HG03439 (cell line): ENCODE measurements around the gene TMSB4X.

ENCODE experiments used
- ATAC-seq: cut with Tn5 transposase; IDR thresholded peaks from one replicate; pipeline ENCODE4 v1.9.1; 2021; ENCODE audit warnings: mild to moderate bottlenecking, moderate library complexity; ENCODE audit not compliant: unreplicated experiment

TMSB4X gene

GRCh38 chrX:12993826-12994225 is 18.9 kb downstream of the TMSB4X start:
- ATAC-seq = no peak

- no peak for ATAC-seq
These were observed 19.4 kb downstream of the TMSB4X start for GRCh38 chrX:12994321-12994720.

GRCh38 chrX:12996934-12997435 is 22.1 kb downstream of the TMSB4X start:
- no peak for ATAC-seq

- ATAC-seq = no peak
These were observed 23.2 kb downstream of the TMSB4X start for GRCh38 chrX:12997906-12998687.

- ATAC-seq = peak; percentile 41
These were observed 24.5 kb downstream of the TMSB4X start for GRCh38 chrX:12999422-12999821.

GRCh38 chrX:13000301-13000811 is 25.4 kb downstream of the TMSB4X start:
- peak; percentile 41 for ATAC-seq

- ATAC-seq = no peak
These were observed 26.2 kb downstream of the TMSB4X start for GRCh38 chrX:13001097-13001496.

GRCh38 chrX:13001961-13002671 is 27.2 kb downstream of the TMSB4X start:
- no peak for ATAC-seq

GRCh38 chrX:13005661-13006473 is 31.0 kb downstream of the TMSB4X start:
- peak; percentile 45 for ATAC-seq

- ATAC-seq = no peak
These were observed 32.7 kb downstream of the TMSB4X start for GRCh38 chrX:13007519-13008188.

- no peak for ATAC-seq
These were observed 33.3 kb downstream of the TMSB4X start for GRCh38 chrX:13008189-13008533.

GRCh38 chrX:13008851-13009250 is 33.9 kb downstream of the TMSB4X start:
- ATAC-seq = no peak

- ATAC-seq = no peak
These were observed 34.4 kb downstream of the TMSB4X start for GRCh38 chrX:13009273-13009672.

- ATAC-seq = no peak
These were observed 34.9 kb downstream of the TMSB4X start for GRCh38 chrX:13009844-13010243.

- ATAC-seq = no peak
These were observed 35.6 kb downstream of the TMSB4X start for GRCh38 chrX:13010546-13010945.

- peak; percentile 75 for ATAC-seq
These were observed 38.6 kb downstream of the TMSB4X start for GRCh38 chrX:13013363-13014110.

GRCh38 chrX:13014111-13015096 is 39.5 kb downstream of the TMSB4X start:
- peak; percentile 33 for ATAC-seq

- ATAC-seq = no peak
These were observed 40.8 kb downstream of the TMSB4X start for GRCh38 chrX:13015536-13016236.
